Heart right ventricle (tissue), 16 donors: ENCODE measurements around the gene MAGEC2. TPM values are rescaled to one million over a fixed set of nuclear protein-coding genes. Genes with fewer than 3 reads are reported as not detected.

Experiments
- ATAC-seq, 8 donors: fragments of 200-7000 bp; cut with Tn5 transposase; one replicate each; pipeline ENCODE4 v1.9.1; 2020; ENCODE audit warnings: mild to moderate bottlenecking in 8 of 8, moderate library complexity in 8 of 8, moderate number of reproducible peaks in 1 of 8
- DNase-seq, 2 donors: peaks; one replicate each; pipeline ENCODE4 v3.0.0-alpha.2; 2020
- H3K27ac ChIP-seq, 10 donors: fragments of 200-600 bp; sonication (generic) in 2 of 10; one replicate each; pipeline versions ENCODE4 v1.5.0 to v1.8.0; 2020 to 2022; ENCODE audit warnings: mild to moderate bottlenecking in 3 of 10
- H3K27me3 ChIP-seq, 7 donors: fragments of 200-600 bp; one replicate each; pipeline ENCODE4 v1.8.0; 2021 to 2022; ENCODE audit warnings: mild to moderate bottlenecking in 2 of 7
- H3K36me3 ChIP-seq, 9 donors: fragments of 200-600 bp; sonication (generic) in 1 of 9; one replicate each; pipeline versions ENCODE4 v1.5.0 to v1.8.0; 2020 to 2022; ENCODE audit warnings: mild to moderate bottlenecking in 2 of 9
- H3K4me1 ChIP-seq, 9 donors: fragments of 200-600 bp; sonication (generic) in 1 of 9; one replicate each; pipeline versions ENCODE4 v1.5.0 to v1.8.0; 2020 to 2022; ENCODE audit warnings: mild to moderate bottlenecking in 4 of 9
- H3K4me3 ChIP-seq, 10 donors: fragments of 200-600 bp; sonication (generic) in 2 of 10; one replicate each; pipeline versions ENCODE4 v1.5.0 to v1.8.0; 2020 to 2022; ENCODE audit warnings: mild to moderate bottlenecking in 7 of 10, moderate library complexity in 2 of 10
- H3K9me3 ChIP-seq, 11 donors: fragments of 200-600 bp in 10 of 11; sonication (generic) in 2 of 11; one replicate each; pipeline versions ENCODE4 v1.5.0 to v1.8.0; 2013 to 2022; ENCODE audit warnings: mild to moderate bottlenecking in 2 of 11, control low read depth in 1 of 11, moderate library complexity in 1 of 11
- WGBS, 2 donors: extraction: QIAGEN DNeasy Blood & Tissue Kit; methylation state at CpG; one replicate each; pipeline ENCODE4 v1.1.7; 2013; ENCODE audit warnings: inconsistent platforms in 1 of 2; 5-methylcytosine and 5-hydroxymethylcytosine counted together
- intact Hi-C, 10 donors: fragments of 100-400 bp; cut with DNase I; formaldehyde crosslinking; loops; one replicate each; pipeline versions ENCODE4 v1.11.1 to v1.14.2; 2022
- polyA plus RNA-seq, 2 donors: library from polyadenylated mRNA; stranded (reverse); fragments of 200-250 nt; gene quantifications; one replicate each; pipeline ENCODE4 v1.2.3, GENCODE V29; 2013
- total RNA-seq, 10 donors: library from RNA; stranded (reverse); fragmentation: NEBNext Ultra II Directional in 3 of 10; extraction: Animal tissue kit (Norgen Biotek cat#: 25700) in 3 of 10; gene quantifications; one replicate each; pipeline versions ENCODE4 v1.2.1 to v1.2.4, GENCODE V29; 2021 to 2023
- TF ChIP-seq, protein P1 (sequence below), 9 donors: fragments of 200-600 bp; sonication (generic) in 2 of 9; IDR thresholded peaks; one replicate each; pipeline versions ENCODE4 v1.5.0 to v1.8.0; 2021 to 2022; ENCODE audit warnings: antibody characterized with exemption in 9 of 9, mild to moderate bottlenecking in 5 of 9, moderate library complexity in 1 of 9
- donor health status: Arrhythmogenic right ventricular cardiomyopathy.
- donor health status: ischemic (EF 13 %, LVEDD 7.1; RV severe dilation, severe dysfunction).
- donor health status: healthy with polysubstance abuse.
- donor health status: DM: no; HTN: yes; CAD: no.
- donor health status: DM: no; HTN: no; CAD: no.
- donor health status: ischemic (EF 25% LVEDD 6.9; RV normal size, moderate dysfunction).
- donor health status: ischemic (EF 25% LVEDD 5.7; RV mildly dilated, moderate dysfunction).
- donor health status: healthy.
- donor health status: DM: yes; HTN: yes; CAD: no.
- donor health status: Ischemic cardiomyopathy.
- donor health status: ischemic (EF 35%, LVEDD 5.7; RV mildly dilated, moderate dysfunction).
- donor health status: nonischemic (EF 11% LVEDD 7.7; RV severe dilation, severe dysfunction).
- donor health status: DM: yes; HTN: yes; CAD: no.
- donor health status: PGD.
- donor health status: ischemic (EF 29% LVEDD 5.4; RV normal size, mild dysfunction).
- donor health status: nonischemic (EF 23%, LVEDD 6.1; RV moderate dilation, normal function).

Gene MAGEC2
- total and polyA plus RNA-seq, 12 donors: not detected

DNA sequence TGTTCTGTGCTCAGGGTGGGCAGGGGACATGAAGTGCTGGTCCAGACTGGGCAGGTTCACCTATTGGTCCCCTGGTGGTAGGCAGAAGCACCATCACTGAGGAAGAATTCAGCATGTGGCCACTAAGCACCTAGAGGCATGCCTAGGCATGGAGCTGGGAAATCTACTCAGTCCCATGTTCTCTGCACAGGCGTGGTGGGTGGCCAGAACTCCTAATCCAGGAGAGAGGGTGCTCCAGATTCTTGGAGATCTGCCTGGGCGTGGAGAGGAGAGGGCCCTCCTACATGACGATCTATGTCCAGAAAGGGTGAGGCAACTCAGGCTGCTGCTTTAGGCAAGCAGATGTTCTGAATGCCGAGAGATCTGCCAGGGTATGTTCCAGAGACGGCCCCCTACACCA is 44.6 kb upstream of the MAGEC2 start:
- ATAC-seq (no peak), DNase-seq (no peak)
- no peaks in the 10 kb centered on the region for H3K4me1 ChIP-seq
- 34 to 74% methylated on average over 5 of the region's 5 CpGs for WGBS, 2 donors
- no peaks in the 10 kb centered on the region for H3K36me3 ChIP-seq
- intact Hi-C loops: no loop called here
- H3K27me3 ChIP-seq: no peaks in the 10 kb centered on the region
- TF ChIP-seq, protein P1, sequence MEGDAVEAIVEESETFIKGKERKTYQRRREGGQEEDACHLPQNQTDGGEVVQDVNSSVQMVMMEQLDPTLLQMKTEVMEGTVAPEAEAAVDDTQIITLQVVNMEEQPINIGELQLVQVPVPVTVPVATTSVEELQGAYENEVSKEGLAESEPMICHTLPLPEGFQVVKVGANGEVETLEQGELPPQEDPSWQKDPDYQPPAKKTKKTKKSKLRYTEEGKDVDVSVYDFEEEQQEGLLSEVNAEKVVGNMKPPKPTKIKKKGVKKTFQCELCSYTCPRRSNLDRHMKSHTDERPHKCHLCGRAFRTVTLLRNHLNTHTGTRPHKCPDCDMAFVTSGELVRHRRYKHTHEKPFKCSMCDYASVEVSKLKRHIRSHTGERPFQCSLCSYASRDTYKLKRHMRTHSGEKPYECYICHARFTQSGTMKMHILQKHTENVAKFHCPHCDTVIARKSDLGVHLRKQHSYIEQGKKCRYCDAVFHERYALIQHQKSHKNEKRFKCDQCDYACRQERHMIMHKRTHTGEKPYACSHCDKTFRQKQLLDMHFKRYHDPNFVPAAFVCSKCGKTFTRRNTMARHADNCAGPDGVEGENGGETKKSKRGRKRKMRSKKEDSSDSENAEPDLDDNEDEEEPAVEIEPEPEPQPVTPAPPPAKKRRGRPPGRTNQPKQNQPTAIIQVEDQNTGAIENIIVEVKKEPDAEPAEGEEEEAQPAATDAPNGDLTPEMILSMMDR (IDR thresholded peaks at IDR 0.05): no peak
- no peak overlapping the region for H3K4me3 ChIP-seq
- no peak overlapping the region for H3K27ac ChIP-seq
- no peaks in the 10 kb centered on the region for H3K9me3 ChIP-seq

DNA sequence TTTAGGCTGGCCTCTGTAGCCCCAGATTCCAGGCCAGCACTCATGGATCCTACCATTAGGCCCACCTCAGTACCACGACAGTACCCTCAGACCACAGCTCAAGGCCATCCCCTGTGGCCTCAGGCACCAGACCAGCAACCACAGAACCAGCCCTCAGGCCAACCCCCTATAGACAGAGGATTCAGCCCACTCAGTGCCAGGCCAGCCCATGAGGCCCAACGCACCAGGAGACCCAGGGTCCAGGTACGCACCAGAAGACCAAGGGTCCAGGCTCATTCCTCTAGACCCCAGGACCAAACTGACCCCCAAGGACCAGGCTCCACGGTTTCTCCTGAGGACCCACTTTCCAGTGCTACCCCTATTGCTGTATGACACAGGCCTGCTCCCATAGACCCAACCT is 39.5 kb upstream of the MAGEC2 start:
- H3K27ac ChIP-seq: no peak overlapping the region
- H3K36me3 ChIP-seq: no peaks in the 10 kb centered on the region
- no peaks in the 10 kb centered on the region for H3K9me3 ChIP-seq
- 75 to 78% methylated on average over 4 of the region's 4 CpGs for WGBS, 2 donors
- DNase-seq (no peak), ATAC-seq (no peak)
- TF ChIP-seq, protein P1 (IDR thresholded peaks at IDR 0.05): no peak
- intact Hi-C loops: no loop called here
- H3K4me1 ChIP-seq: no peaks in the 10 kb centered on the region
- no peaks in the 10 kb centered on the region for H3K27me3 ChIP-seq
- no peak overlapping the region for H3K4me3 ChIP-seq

DNA sequence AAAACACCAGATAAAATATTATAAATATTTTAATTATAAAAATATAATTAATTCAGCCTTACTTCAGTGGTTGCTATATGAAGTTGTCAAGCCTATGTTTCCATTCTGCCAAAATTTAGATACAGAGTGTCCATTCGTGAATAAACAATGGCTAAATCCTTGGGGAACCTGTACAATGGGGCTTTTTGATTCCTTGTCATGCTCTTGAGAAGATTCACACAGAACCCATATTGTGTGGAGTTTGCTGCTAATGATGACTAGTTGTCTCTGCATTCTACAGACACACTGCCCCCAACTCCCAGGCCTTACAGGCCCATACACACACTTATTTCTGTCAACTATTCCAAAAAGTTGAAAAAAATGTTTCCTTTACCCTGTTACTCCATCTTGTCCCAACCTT is 33.4 kb upstream of the MAGEC2 start:
- no peaks in the 10 kb centered on the region for H3K36me3 ChIP-seq
- no peaks in the 10 kb centered on the region for H3K27me3 ChIP-seq
- H3K9me3 ChIP-seq: peaks cover 0 to 4% (median 0%) of the 10 kb centered on the region in 11 donors
- no peaks in the 10 kb centered on the region for H3K4me1 ChIP-seq
- intact Hi-C loops: no loop called here
- no peak overlapping the region for H3K27ac ChIP-seq
- DNase-seq (no peak), ATAC-seq (no peak)
- no peak overlapping the region for H3K4me3 ChIP-seq
- TF ChIP-seq, protein P1 (IDR thresholded peaks at IDR 0.05): no peak
- WGBS, 2 donors: 32 to 65% methylated on average over 1 of the region's 1 CpG

DNA sequence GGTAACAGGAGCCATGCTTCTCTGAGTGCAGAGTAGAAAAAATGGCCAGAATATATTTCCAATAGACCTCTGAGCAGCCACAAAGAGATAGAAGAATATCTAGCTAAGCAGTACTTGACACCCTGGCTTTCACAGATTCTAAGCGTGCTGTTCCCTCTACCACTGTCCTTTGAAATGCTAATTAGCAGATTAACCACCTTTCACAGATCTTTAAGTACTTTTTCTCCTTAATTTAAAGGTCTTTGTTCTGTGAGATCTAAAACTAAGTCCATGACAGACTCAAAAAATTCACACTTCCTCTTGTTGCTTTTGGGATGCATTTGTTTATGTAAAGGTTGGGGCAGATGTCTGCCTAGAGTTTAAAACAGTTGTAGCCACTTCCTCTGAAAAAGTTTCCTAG is 28.3 kb upstream of the MAGEC2 start:
- H3K4me3 ChIP-seq: no peak overlapping the region
- no peak for ATAC-seq
- H3K27ac ChIP-seq: no peak overlapping the region
- intact Hi-C loops: no loop called here
- 24 to 26% methylated on average over 1 of the region's 1 CpG for WGBS, 2 donors
- TF ChIP-seq, protein P1 (IDR thresholded peaks at IDR 0.05): no peak
- no peaks in the 10 kb centered on the region for H3K4me1 ChIP-seq
- no peaks in the 10 kb centered on the region for H3K27me3 ChIP-seq
- H3K9me3 ChIP-seq: peaks cover 0 to 10% (median 0%) of the 10 kb centered on the region in 11 donors
- no peaks in the 10 kb centered on the region for H3K36me3 ChIP-seq
- no peak for DNase-seq

DNA sequence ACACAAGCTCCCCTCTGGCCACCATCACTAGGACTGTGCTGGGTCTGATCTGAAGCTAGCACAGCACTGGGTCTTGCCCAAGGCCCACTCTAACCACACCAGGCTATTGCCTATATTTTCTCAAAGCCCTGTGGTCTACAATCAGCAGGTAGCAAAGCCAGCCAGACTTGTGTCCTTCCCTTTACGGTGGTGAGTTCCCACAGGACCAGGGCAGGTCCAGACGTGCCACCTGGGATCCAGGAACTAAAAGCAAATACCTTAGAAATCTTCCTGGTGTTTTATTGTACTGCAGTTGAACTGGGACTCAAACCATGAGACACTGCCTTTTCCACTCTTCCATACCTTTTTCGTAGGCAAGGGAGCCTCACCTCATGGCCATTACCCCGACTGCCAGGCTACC is 9.0 kb upstream of the MAGEC2 start:
- Histone ChIP-seq H3K9me3 (no peaks in the 10 kb centered on the region), H3K4me1 (no peaks in the 10 kb centered on the region), H3K4me3 (no peak overlapping the region), H3K27ac (no peak overlapping the region), H3K36me3 (no peaks in the 10 kb centered on the region), H3K27me3 (no peaks in the 10 kb centered on the region)
- TF ChIP-seq, protein P1 (IDR thresholded peaks at IDR 0.05): no peak
- no peak for DNase-seq
- intact Hi-C loops: no loop called here
- ATAC-seq: no peak
- 68 to 88% methylated on average over 4 of the region's 4 CpGs for WGBS, 2 donors
